ENCODE data around the gene TSGA10IP.

- TF ChIP-seq EP300 (IDR thresholded peaks at IDR 0.05) (no peak), CTCF (IDR thresholded peaks at IDR 0.05) (no peak)
These were observed 37.4 kb upstream of the TSGA10IP start for GRCh38 chr11:65907878-65908277.
